DOHH2 (cell line): ENCODE data around the gene PRRX1.

Experiments used
- EZH2phosphoT487 ChIP-seq: fragments of 200-600 bp; sonication (generic); IDR thresholded peaks from 2 replicates; pipeline ENCODE4 v1.6.1; 2017; ENCODE audit warnings: borderline replicate concordance, mild to moderate bottlenecking, antibody characterized with exemption, low read length, moderate library complexity, mixed read lengths
- TF ChIP-seq, protein P1 (sequence below): fragments of 200-600 bp; sonication (generic); IDR thresholded peaks from one replicate; pipeline ENCODE4 v1.5.1; 2014; ENCODE audit warnings: antibody characterized with exemption, mild to moderate bottlenecking, low read depth, low read length; ENCODE audit not compliant: poor library complexity, severe bottlenecking

DNA sequence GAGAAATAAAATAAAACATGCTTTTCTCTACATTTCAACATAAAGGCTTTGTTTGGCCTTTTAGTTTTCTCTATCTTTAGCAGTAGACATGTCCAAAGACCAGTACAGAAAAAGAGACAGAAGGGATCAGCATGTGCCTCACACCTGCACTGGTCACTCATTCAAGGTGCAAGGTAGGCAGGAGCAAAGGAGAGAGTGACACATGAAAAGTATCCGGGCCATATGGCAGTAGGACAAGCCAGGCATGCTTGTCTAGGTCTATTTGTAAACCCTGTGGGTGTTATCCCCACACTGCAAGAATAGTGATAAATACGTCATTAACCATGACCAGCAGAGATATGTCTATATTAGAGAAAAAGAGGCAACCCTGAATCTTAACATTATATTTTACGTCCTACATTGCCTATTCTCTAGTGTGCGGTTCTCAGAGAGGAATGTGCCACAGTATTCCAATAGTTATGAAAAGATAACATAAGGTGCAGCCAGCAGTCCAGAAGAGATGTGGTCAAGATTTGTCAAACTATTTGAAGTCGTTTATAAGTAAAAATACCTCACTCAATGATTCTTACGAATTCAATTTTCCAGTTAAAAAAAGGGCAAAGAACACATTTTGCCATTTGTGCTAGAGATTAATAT, 32.1 kb downstream of the PRRX1 start:
- TF ChIP-seq, protein P1, sequence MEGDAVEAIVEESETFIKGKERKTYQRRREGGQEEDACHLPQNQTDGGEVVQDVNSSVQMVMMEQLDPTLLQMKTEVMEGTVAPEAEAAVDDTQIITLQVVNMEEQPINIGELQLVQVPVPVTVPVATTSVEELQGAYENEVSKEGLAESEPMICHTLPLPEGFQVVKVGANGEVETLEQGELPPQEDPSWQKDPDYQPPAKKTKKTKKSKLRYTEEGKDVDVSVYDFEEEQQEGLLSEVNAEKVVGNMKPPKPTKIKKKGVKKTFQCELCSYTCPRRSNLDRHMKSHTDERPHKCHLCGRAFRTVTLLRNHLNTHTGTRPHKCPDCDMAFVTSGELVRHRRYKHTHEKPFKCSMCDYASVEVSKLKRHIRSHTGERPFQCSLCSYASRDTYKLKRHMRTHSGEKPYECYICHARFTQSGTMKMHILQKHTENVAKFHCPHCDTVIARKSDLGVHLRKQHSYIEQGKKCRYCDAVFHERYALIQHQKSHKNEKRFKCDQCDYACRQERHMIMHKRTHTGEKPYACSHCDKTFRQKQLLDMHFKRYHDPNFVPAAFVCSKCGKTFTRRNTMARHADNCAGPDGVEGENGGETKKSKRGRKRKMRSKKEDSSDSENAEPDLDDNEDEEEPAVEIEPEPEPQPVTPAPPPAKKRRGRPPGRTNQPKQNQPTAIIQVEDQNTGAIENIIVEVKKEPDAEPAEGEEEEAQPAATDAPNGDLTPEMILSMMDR: no peak
- no peak for TF ChIP-seq EZH2phosphoT487
